ENCODE data around the gene CD300A.

Gene CD300A

GRCh38 chr17:74447628-74448159 lies 18.7 kb upstream of the CD300A start:
- TF ChIP-seq POLR2A (IDR thresholded peaks at IDR 0.05; ENCODE audit: low read depth, low read length) (no peak), PAX5 (IDR thresholded peaks at IDR 0.05; ENCODE audit: insufficient read depth, low read length, severe bottlenecking) (no peak), SPI1 (IDR thresholded peaks at IDR 0.05; ENCODE audit: low read depth, low read length) (no peak), POLR2AphosphoS5 (IDR thresholded peaks at IDR 0.05; ENCODE audit: low read depth, low read length) (no peak), POU2F2 (IDR thresholded peaks at IDR 0.05; ENCODE audit: low read depth, low read length) (no peak)
- no peak for DNase-seq (ENCODE audit: insufficient read length, low spot score)
- FAIRE-seq: no peak

GRCh38 chr17:74448756-74449155 lies 17.7 kb upstream of the CD300A start:
- no peak for FAIRE-seq
- DNase-seq (ENCODE audit: insufficient read length, low spot score): no peak
- TF ChIP-seq POLR2AphosphoS5 (IDR thresholded peaks at IDR 0.05; ENCODE audit: low read depth, low read length): no peak

GRCh38 chr17:74449306-74449705 lies 17.1 kb upstream of the CD300A start:
- DNase-seq (ENCODE audit: insufficient read length, low spot score) (no peak), FAIRE-seq (no peak)
- TF ChIP-seq POLR2A (IDR thresholded peaks at IDR 0.05; ENCODE audit: low read depth, low read length): no peak
- no peak for TF ChIP-seq POLR2AphosphoS5 (IDR thresholded peaks at IDR 0.05; ENCODE audit: low read depth, low read length)
- TF ChIP-seq PAX5 (IDR thresholded peaks at IDR 0.05; ENCODE audit: insufficient read depth, low read length, severe bottlenecking): no peak
- no peak for TF ChIP-seq TAF1 (IDR thresholded peaks at IDR 0.05; ENCODE audit: low read depth, low read length)
- TF ChIP-seq POU2F2 (IDR thresholded peaks at IDR 0.05; ENCODE audit: low read depth, low read length): no peak
- TF ChIP-seq SPI1 (IDR thresholded peaks at IDR 0.05; ENCODE audit: low read depth, low read length): no peak

GRCh38 chr17:74449773-74450172 lies 16.7 kb upstream of the CD300A start:
- no peak for FAIRE-seq
- DNase-seq (ENCODE audit: insufficient read length, low spot score): no peak
- TF ChIP-seq TAF1 (IDR thresholded peaks at IDR 0.05; ENCODE audit: low read depth, low read length) (no peak), SPI1 (IDR thresholded peaks at IDR 0.05; ENCODE audit: low read depth, low read length) (no peak), POLR2AphosphoS5 (IDR thresholded peaks at IDR 0.05; ENCODE audit: low read depth, low read length) (no peak), POU2F2 (IDR thresholded peaks at IDR 0.05; ENCODE audit: low read depth, low read length) (no peak), POLR2A (IDR thresholded peaks at IDR 0.05; ENCODE audit: low read depth, low read length) (no peak), PAX5 (IDR thresholded peaks at IDR 0.05; ENCODE audit: insufficient read depth, low read length, severe bottlenecking) (no peak)

GRCh38 chr17:74450231-74450630 lies 16.2 kb upstream of the CD300A start:
- no peak for FAIRE-seq
- DNase-seq (ENCODE audit: insufficient read length, low spot score): no peak
- TF ChIP-seq TAF1 (IDR thresholded peaks at IDR 0.05; ENCODE audit: low read depth, low read length) (no peak), SPI1 (IDR thresholded peaks at IDR 0.05; ENCODE audit: low read depth, low read length) (no peak), POLR2AphosphoS5 (IDR thresholded peaks at IDR 0.05; ENCODE audit: low read depth, low read length) (no peak), PAX5 (IDR thresholded peaks at IDR 0.05; ENCODE audit: insufficient read depth, low read length, severe bottlenecking) (no peak), POU2F2 (IDR thresholded peaks at IDR 0.05; ENCODE audit: low read depth, low read length) (no peak), POLR2A (IDR thresholded peaks at IDR 0.05; ENCODE audit: low read depth, low read length) (no peak)

GRCh38 chr17:74450925-74451403 lies 15.5 kb upstream of the CD300A start:
- TF ChIP-seq POU2F2 (IDR thresholded peaks at IDR 0.05; ENCODE audit: low read depth, low read length): no peak
- no peak for TF ChIP-seq TAF1 (IDR thresholded peaks at IDR 0.05; ENCODE audit: low read depth, low read length)
- no peak for TF ChIP-seq POLR2AphosphoS5 (IDR thresholded peaks at IDR 0.05; ENCODE audit: low read depth, low read length)
- no peak for TF ChIP-seq SPI1 (IDR thresholded peaks at IDR 0.05; ENCODE audit: low read depth, low read length)
- no peak for TF ChIP-seq PAX5 (IDR thresholded peaks at IDR 0.05; ENCODE audit: insufficient read depth, low read length, severe bottlenecking)
- no peak for TF ChIP-seq POLR2A (IDR thresholded peaks at IDR 0.05; ENCODE audit: low read depth, low read length)
- DNase-seq (ENCODE audit: insufficient read length, low spot score): no peak
- no peak for FAIRE-seq

- FAIRE-seq: no peak
- no peak for TF ChIP-seq POLR2AphosphoS5 (IDR thresholded peaks at IDR 0.05; ENCODE audit: low read depth, low read length)
- no peak for TF ChIP-seq PAX5 (IDR thresholded peaks at IDR 0.05; ENCODE audit: insufficient read depth, low read length, severe bottlenecking)
- no peak for TF ChIP-seq SPI1 (IDR thresholded peaks at IDR 0.05; ENCODE audit: low read depth, low read length)
- no peak for TF ChIP-seq POLR2A (IDR thresholded peaks at IDR 0.05; ENCODE audit: low read depth, low read length)
- no peak for TF ChIP-seq TAF1 (IDR thresholded peaks at IDR 0.05; ENCODE audit: low read depth, low read length)
- no peak for DNase-seq (ENCODE audit: insufficient read length, low spot score)
These were observed 14.9 kb upstream of the CD300A start for GRCh38 chr17:74451557-74451956.

- DNase-seq (ENCODE audit: insufficient read length, low spot score): no peak
- FAIRE-seq: no peak
- TF ChIP-seq POLR2A (IDR thresholded peaks at IDR 0.05; ENCODE audit: low read depth, low read length) (no peak), PAX5 (IDR thresholded peaks at IDR 0.05; ENCODE audit: insufficient read depth, low read length, severe bottlenecking) (no peak), TAF1 (IDR thresholded peaks at IDR 0.05; ENCODE audit: low read depth, low read length) (no peak), POLR2AphosphoS5 (IDR thresholded peaks at IDR 0.05; ENCODE audit: low read depth, low read length) (no peak), POU2F2 (IDR thresholded peaks at IDR 0.05; ENCODE audit: low read depth, low read length) (no peak), SPI1 (IDR thresholded peaks at IDR 0.05; ENCODE audit: low read depth, low read length) (no peak)
These were observed 14.2 kb upstream of the CD300A start for GRCh38 chr17:74452033-74452840.

GRCh38 chr17:74452841-74453661 lies 13.4 kb upstream of the CD300A start:
- DNase-seq (ENCODE audit: insufficient read length, low spot score) (no peak), FAIRE-seq (no peak)
- TF ChIP-seq PAX5 (IDR thresholded peaks at IDR 0.05; ENCODE audit: insufficient read depth, low read length, severe bottlenecking) (no peak), POLR2A (IDR thresholded peaks at IDR 0.05; ENCODE audit: low read depth, low read length) (no peak), POU2F2 (IDR thresholded peaks at IDR 0.05; ENCODE audit: low read depth, low read length) (no peak), SPI1 (IDR thresholded peaks at IDR 0.05; ENCODE audit: low read depth, low read length) (no peak), TAF1 (IDR thresholded peaks at IDR 0.05; ENCODE audit: low read depth, low read length) (no peak), POLR2AphosphoS5 (IDR thresholded peaks at IDR 0.05; ENCODE audit: low read depth, low read length) (no peak)
